GM12872 (cell line): ENCODE results near the gene CHST13.

Source experiments
- TF ChIP-seq, protein P1 (sequence below): IDR thresholded peaks from 3 replicates; pipeline ENCODE4 v1.5.1; 2011; ENCODE audit warnings: low read depth, mild to moderate bottlenecking, low read length, moderate library complexity; ENCODE audit not compliant: insufficient read depth

Gene CHST13

DNA sequence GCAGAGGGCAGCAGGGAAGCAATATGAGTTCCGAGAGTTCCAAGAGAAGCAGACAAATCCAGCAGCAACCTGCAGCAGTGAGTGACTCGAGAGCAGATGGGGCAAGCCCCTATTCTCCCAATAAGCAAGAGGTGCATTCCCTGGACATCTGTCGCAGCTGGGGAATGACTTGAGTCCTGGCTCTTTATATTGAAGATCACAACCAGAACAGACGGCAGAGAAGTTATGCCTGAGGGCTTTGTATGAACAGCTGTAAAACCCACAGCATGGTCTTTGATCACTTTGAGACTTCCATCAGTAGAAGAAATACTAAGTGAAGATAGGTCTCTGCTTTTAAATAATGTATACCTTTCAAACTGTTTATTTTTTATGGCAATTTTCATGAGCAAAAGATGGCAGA lies 58.4 kb downstream of the CHST13 start:
- TF ChIP-seq, protein P1, sequence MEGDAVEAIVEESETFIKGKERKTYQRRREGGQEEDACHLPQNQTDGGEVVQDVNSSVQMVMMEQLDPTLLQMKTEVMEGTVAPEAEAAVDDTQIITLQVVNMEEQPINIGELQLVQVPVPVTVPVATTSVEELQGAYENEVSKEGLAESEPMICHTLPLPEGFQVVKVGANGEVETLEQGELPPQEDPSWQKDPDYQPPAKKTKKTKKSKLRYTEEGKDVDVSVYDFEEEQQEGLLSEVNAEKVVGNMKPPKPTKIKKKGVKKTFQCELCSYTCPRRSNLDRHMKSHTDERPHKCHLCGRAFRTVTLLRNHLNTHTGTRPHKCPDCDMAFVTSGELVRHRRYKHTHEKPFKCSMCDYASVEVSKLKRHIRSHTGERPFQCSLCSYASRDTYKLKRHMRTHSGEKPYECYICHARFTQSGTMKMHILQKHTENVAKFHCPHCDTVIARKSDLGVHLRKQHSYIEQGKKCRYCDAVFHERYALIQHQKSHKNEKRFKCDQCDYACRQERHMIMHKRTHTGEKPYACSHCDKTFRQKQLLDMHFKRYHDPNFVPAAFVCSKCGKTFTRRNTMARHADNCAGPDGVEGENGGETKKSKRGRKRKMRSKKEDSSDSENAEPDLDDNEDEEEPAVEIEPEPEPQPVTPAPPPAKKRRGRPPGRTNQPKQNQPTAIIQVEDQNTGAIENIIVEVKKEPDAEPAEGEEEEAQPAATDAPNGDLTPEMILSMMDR: no peak
